Measurements from ENCODE around the gene GNG7. TPM values are rescaled to one million over a fixed set of nuclear protein-coding genes. Genes with fewer than 3 reads are reported as not detected.

Gene GNG7
- total and polyA plus RNA-seq, 8 donors: 4.0 to 8.8 (median 6.0) TPM

GRCh38 chr19:2481466-2481865, 221.0 kb downstream of the GNG7 start:
- Histone ChIP-seq H3K27me3 (no peaks in the 10 kb centered on the region), H3K4me1 (no peaks in the 10 kb centered on the region), H3K27ac (no peak overlapping the region), H3K36me3 (no peaks in the 10 kb centered on the region), H3K4me3 (no peak overlapping the region), H3K9me3 (no peaks in the 10 kb centered on the region)
- WGBS, 2 donors: 94 to 98% methylated on average over 16 of the region's 16 CpGs
- FAIRE-seq (no peak), ATAC-seq (no peak), DNase-seq (no peak)
- TF ChIP-seq, protein P1, sequence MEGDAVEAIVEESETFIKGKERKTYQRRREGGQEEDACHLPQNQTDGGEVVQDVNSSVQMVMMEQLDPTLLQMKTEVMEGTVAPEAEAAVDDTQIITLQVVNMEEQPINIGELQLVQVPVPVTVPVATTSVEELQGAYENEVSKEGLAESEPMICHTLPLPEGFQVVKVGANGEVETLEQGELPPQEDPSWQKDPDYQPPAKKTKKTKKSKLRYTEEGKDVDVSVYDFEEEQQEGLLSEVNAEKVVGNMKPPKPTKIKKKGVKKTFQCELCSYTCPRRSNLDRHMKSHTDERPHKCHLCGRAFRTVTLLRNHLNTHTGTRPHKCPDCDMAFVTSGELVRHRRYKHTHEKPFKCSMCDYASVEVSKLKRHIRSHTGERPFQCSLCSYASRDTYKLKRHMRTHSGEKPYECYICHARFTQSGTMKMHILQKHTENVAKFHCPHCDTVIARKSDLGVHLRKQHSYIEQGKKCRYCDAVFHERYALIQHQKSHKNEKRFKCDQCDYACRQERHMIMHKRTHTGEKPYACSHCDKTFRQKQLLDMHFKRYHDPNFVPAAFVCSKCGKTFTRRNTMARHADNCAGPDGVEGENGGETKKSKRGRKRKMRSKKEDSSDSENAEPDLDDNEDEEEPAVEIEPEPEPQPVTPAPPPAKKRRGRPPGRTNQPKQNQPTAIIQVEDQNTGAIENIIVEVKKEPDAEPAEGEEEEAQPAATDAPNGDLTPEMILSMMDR (IDR thresholded peaks at IDR 0.05): no peak
- intact Hi-C loops (cut with DNase I): no loop called here

- TF ChIP-seq, protein P1 (IDR thresholded peaks at IDR 0.05): no peak
- no peaks in the 10 kb centered on the region for H3K4me1 ChIP-seq
- no peaks in the 10 kb centered on the region for H3K27me3 ChIP-seq
- ATAC-seq (no peak), DNase-seq (peak in 1 of 6 donors; percentile 42), FAIRE-seq (no peak)
- peak overlapping the region in 3 of 4 donors; percentile 76 to 89 (median 80) for H3K27ac ChIP-seq
- no peaks in the 10 kb centered on the region for H3K36me3 ChIP-seq
- 83 to 84% methylated on average over 20 of the region's 20 CpGs for WGBS, 2 donors
- no peaks in the 10 kb centered on the region for H3K9me3 ChIP-seq
- peak overlapping the region in 2 of 4 donors; percentile 91 to 96 for H3K4me3 ChIP-seq
- intact Hi-C loops (cut with DNase I): loop anchor here in 1 of 3 donors (5.0 to 10.0 kb wide), 2 partner anchors 63 to 105 kb away; no protein-coding TSS in a partner anchor
Observed at GRCh38 chr19:2479556-2480194, 222.8 kb downstream of the GNG7 start.

- Histone ChIP-seq H3K9me3 (no peaks in the 10 kb centered on the region), H3K36me3 (no peaks in the 10 kb centered on the region), H3K27me3 (no peaks in the 10 kb centered on the region), H3K27ac (peak overlapping the region; percentile 76 to 89 (median 82)), H3K4me1 (peaks cover 0 to 3% (median 0%) of the 10 kb centered on the region in 3 donors), H3K4me3 (peak overlapping the region; percentile 89 to 96 (median 94))
- 5 to 8% methylated on average over 39 of the region's 39 CpGs for WGBS, 2 donors
- intact Hi-C loops (cut with DNase I): loop anchor here in 1 of 3 donors (5.0 to 10.0 kb wide), 2 partner anchors 63 to 106 kb away; no protein-coding TSS in a partner anchor
- FAIRE-seq (no peak), ATAC-seq (peak; percentile 22 to 55 (median 48)), DNase-seq (peak; percentile 78 to 92 (median 83))
- TF ChIP-seq, protein P1 (IDR thresholded peaks at IDR 0.05): no peak
Observed at GRCh38 chr19:2478756-2479555, 223.5 kb downstream of the GNG7 start.

- peak overlapping the region; percentile 89 to 96 (median 94) for H3K4me3 ChIP-seq
- H3K4me1 ChIP-seq: peaks cover 0 to 3% (median 0%) of the 10 kb centered on the region in 3 donors
- no peaks in the 10 kb centered on the region for H3K36me3 ChIP-seq
- FAIRE-seq (no peak), ATAC-seq (peak; percentile 7 to 33 (median 10)), DNase-seq (peak; percentile 71 to 87 (median 74))
- WGBS, 2 donors: 5 to 16% methylated on average over 20 of the region's 20 CpGs
- intact Hi-C loops (cut with DNase I): loop anchor here in 1 of 3 donors (5.0 to 10.0 kb wide), 2 partner anchors 64 to 106 kb away; no protein-coding TSS in a partner anchor
- no peaks in the 10 kb centered on the region for H3K27me3 ChIP-seq
- H3K9me3 ChIP-seq: no peaks in the 10 kb centered on the region
- peak overlapping the region; percentile 76 to 89 (median 82) for H3K27ac ChIP-seq
- TF ChIP-seq, protein P1 (IDR thresholded peaks at IDR 0.05): peak in 2 of 4 donors; percentile 14 to 26
Observed at GRCh38 chr19:2478278-2478755, 224.2 kb downstream of the GNG7 start.

Data from pancreas (tissue), 10 donors.